ENCODE data around the gene CDKAL1. TPM values are rescaled to one million over a fixed set of nuclear protein-coding genes. Genes with fewer than 3 reads are reported as not detected.

CDKAL1 gene
- total and polyA plus RNA-seq, 9 of the 15 experiments (the other 6 are each of a cell fraction or from before 2014, with no cell fraction given): 11.2 to 36.3 (median 20.1) TPM

GRCh38 chr6:21263531-21264287 lies 729.5 kb downstream of the CDKAL1 start (continued):
- no peak for TF ChIP-seq REST (IDR thresholded peaks at IDR 0.05; ENCODE audit: borderline replicate concordance)
- TF ChIP-seq REST (CRISPR knock-in tag; IDR thresholded peaks at IDR 0.05; ENCODE audit: low read depth): no peak
- peak; percentile 71; the same call in 1 of the 2 replicates for TF ChIP-seq FOXP1 (CRISPR knock-in tag; IDR thresholded peaks at IDR 0.05)
- TF ChIP-seq, protein P1, sequence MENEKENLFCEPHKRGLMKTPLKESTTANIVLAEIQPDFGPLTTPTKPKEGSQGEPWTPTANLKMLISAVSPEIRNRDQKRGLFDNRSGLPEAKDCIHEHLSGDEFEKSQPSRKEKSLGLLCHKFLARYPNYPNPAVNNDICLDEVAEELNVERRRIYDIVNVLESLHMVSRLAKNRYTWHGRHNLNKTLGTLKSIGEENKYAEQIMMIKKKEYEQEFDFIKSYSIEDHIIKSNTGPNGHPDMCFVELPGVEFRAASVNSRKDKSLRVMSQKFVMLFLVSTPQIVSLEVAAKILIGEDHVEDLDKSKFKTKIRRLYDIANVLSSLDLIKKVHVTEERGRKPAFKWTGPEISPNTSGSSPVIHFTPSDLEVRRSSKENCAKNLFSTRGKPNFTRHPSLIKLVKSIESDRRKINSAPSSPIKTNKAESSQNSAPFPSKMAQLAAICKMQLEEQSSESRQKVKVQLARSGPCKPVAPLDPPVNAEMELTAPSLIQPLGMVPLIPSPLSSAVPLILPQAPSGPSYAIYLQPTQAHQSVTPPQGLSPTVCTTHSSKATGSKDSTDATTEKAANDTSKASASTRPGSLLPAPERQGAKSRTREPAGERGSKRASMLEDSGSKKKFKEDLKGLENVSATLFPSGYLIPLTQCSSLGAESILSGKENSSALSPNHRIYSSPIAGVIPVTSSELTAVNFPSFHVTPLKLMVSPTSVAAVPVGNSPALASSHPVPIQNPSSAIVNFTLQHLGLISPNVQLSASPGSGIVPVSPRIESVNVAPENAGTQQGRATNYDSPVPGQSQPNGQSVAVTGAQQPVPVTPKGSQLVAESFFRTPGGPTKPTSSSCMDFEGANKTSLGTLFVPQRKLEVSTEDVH (IDR thresholded peaks at IDR 0.05; ENCODE audit: low read depth, partially characterized antibody): no peak
- no peak for TF ChIP-seq FIP1L1 (IDR thresholded peaks at IDR 0.05; ENCODE audit: low read depth, low read length, poor library complexity, severe bottlenecking)
- no peak for TF ChIP-seq KHSRP (IDR thresholded peaks at IDR 0.05)
- 0 out of 2 replicates have a peak, but pooled peaks have one; percentile 1 for TF ChIP-seq KLF13 (tag; IDR thresholded peaks at IDR 0.05; ENCODE audit: borderline replicate concordance, low read depth)
- peak; percentile 63 for TF ChIP-seq MYC (IDR thresholded peaks at IDR 0.05; ENCODE audit: low read depth, low read length)
- no peak for TF ChIP-seq MYC (CRISPR knock-in tag; IDR thresholded peaks at IDR 0.05; ENCODE audit: borderline replicate concordance, low read depth)
- no peak for TF ChIP-seq TRIM25 (IDR thresholded peaks at IDR 0.05; ENCODE audit: borderline replicate concordance)
- peak; percentile 57 for TF ChIP-seq RBFOX2 (IDR thresholded peaks at IDR 0.05; ENCODE audit: low read depth, low read length)
- TF ChIP-seq NFRKB (IDR thresholded peaks at IDR 0.05; ENCODE audit: low read depth): no peak
- TF ChIP-seq EZH2 (IDR thresholded peaks at IDR 0.05; ENCODE audit: borderline replicate concordance, low read depth, low read length): no peak
- no peak for TF ChIP-seq NUFIP1 (IDR thresholded peaks at IDR 0.05; ENCODE audit: partially characterized antibody)
- no peak for TF ChIP-seq XRCC5 (IDR thresholded peaks at IDR 0.05; ENCODE audit: low read depth, low read length)

Measured in K562 (cell line).